Muscle of back (tissue), 11 donors: ENCODE measurements around the gene FAM161B. TPM values are rescaled to one million over a fixed set of nuclear protein-coding genes. Genes with fewer than 3 reads are reported as not detected.
"Not testable (repeated sequence)": the region's sequence is repeated elsewhere in the genome, so short reads cannot be mapped to it uniquely, and the experiment has no call there.

Source experiments
- DNase-seq, 3 donors: peaks; one replicate each; pipeline versions ENCODE4 v3.0.0 to v3.0.0-alpha.2; 2013
- polyA plus RNA-seq, 10 donors: library from polyadenylated mRNA; unstranded; fragments of 120-200 nt; gene quantifications; one replicate each; pipeline ENCODE4 v1.2.1, GENCODE V29; 2013; ENCODE audit not compliant: insufficient read length in 10 of 10

The FAM161B gene
- polyA plus RNA-seq, 10 donors = 6.7 to 10.1 (median 8.4) TPM

- DNase-seq = no peak
Observed at GRCh38 chr14:73944432-73945158, 5.3 kb downstream of the FAM161B start.

- DNase-seq = peak in 2 of 3 donors; percentile 7 to 26
Observed at GRCh38 chr14:73943083-73943482, 6.8 kb downstream of the FAM161B start.

GRCh38 chr14:73942180-73942579 is 7.7 kb downstream of the FAM161B start:
- DNase-seq = no peak

GRCh38 chr14:73937012-73937411 is 12.9 kb downstream of the FAM161B start:
- DNase-seq = no peak

- no peak for DNase-seq
Observed at GRCh38 chr14:73936548-73936947, 13.3 kb downstream of the FAM161B start.

GRCh38 chr14:73935666-73936065 is 14.2 kb downstream of the FAM161B start:
- no peak for DNase-seq

- no peak for DNase-seq
Observed at GRCh38 chr14:73924337-73924736, 25.6 kb downstream of the FAM161B start.

GRCh38 chr14:73919457-73919856 is 30.4 kb downstream of the FAM161B start:
- DNase-seq = not testable (repeated sequence)

GRCh38 chr14:73916324-73916723 is 33.6 kb downstream of the FAM161B start:
- no peak for DNase-seq

- DNase-seq = no peak
Observed at GRCh38 chr14:73913256-73913655, 36.6 kb downstream of the FAM161B start.

GRCh38 chr14:73909681-73910080 is 40.2 kb downstream of the FAM161B start:
- DNase-seq = no peak

- no peak for DNase-seq
Observed at GRCh38 chr14:73903028-73903427, 46.9 kb downstream of the FAM161B start.

GRCh38 chr14:73896521-73896920 is 53.4 kb downstream of the FAM161B start:
- no peak for DNase-seq

GRCh38 chr14:73895939-73896338 is 54.0 kb downstream of the FAM161B start:
- no peak for DNase-seq

GRCh38 chr14:73894180-73894687 is 55.7 kb downstream of the FAM161B start:
- DNase-seq = not testable (repeated sequence)

- DNase-seq = no peak
Observed at GRCh38 chr14:73889376-73889775, 60.5 kb downstream of the FAM161B start.

- peak in 1 of 3 donors; percentile 1 for DNase-seq
Observed at GRCh38 chr14:73888971-73889370, 60.9 kb downstream of the FAM161B start.

- no peak for DNase-seq
Observed at GRCh38 chr14:73888460-73888725, 61.5 kb downstream of the FAM161B start.

GRCh38 chr14:73887694-73888459 is 62.0 kb downstream of the FAM161B start:
- no peak for DNase-seq

GRCh38 chr14:73887318-73887616 is 62.6 kb downstream of the FAM161B start:
- peak in 1 of 3 donors; percentile 15 for DNase-seq

- DNase-seq = peak; percentile 96 to 98 (median 96)
Observed at GRCh38 chr14:73886449-73887317, 63.2 kb downstream of the FAM161B start, which contains the start of gene ZNF410. Gene ZNF410 (plus strand): TSS chr14:73886859. CDS start chr14:73892176, 5,317 bp downstream.
